Mesenteric fat pad (tissue), 1 donor: ENCODE data around the gene ARPC4. TPM values are rescaled to one million over a fixed set of nuclear protein-coding genes. Genes with fewer than 3 reads are reported as not detected.

Experiments used
- DNase-seq: peaks from one replicate; pipeline ENCODE4 v3.0.0-alpha.2; 2020; ENCODE audit warnings: low spot score
- total RNA-seq: library from RNA; stranded (reverse); fragmentation: NEBNext Ultra II Directional; extraction: Animal tissue kit (Norgen Biotek cat#: 25700); gene quantifications from one replicate; pipeline ENCODE4 v1.2.1, GENCODE V29; 2021
- donor health status: DM: yes; HTN: yes; CAD: no.

ARPC4 gene
- total RNA-seq, 1 donor from 2014 or later: 151 TPM

- no peak for DNase-seq
Measured at GRCh38 chr3:9791127-9791526, 1.8 kb upstream of the ARPC4 start.

GRCh38 chr3:9791790-9792404, 985 bp upstream of the ARPC4 start:
- DNase-seq: no peak

GRCh38 chr3:9793161-9793781, 389 bp downstream of the ARPC4 start:
- DNase-seq: peak; percentile 96

DNA sequence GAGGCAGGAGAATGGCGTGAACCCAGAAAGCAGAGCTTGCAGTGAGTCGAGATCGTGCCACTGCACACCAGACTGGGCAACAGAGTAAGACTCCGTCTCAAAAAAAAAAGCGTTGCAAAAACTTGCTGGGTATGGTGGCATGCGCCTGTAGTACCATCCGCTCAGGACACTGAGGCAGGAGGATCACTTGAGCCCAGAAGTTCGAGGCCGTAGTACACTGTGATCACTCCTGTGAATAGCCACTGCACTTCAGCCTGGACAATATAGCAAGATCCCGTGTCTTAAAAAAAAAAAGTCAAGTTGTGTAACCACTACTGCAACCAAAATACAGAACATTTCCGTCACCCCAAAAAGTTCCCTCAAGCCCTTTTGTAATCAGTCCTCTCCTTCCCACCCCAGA, 1.5 kb downstream of the ARPC4 start:
- DNase-seq: no peak

DNA sequence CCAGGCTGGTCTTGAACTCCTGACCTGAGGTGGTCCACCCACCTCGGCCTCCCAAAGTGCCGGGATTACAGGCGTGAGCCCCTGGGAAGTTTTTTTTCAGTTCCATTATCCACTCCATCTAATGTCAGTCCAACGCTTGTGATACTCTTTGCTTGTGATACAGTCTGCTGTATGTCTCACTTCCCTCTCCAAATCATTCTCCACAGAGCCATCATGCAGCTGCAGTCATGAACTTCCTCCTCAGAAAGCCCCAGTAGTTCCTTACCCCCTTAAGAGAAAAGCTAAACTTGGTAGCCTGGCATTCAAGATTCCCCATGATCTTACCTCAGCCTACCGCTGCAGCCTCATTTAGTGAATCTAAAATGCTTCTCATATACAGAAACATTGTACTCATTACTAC, 2.3 kb downstream of the ARPC4 start:
- DNase-seq: no peak

DNA sequence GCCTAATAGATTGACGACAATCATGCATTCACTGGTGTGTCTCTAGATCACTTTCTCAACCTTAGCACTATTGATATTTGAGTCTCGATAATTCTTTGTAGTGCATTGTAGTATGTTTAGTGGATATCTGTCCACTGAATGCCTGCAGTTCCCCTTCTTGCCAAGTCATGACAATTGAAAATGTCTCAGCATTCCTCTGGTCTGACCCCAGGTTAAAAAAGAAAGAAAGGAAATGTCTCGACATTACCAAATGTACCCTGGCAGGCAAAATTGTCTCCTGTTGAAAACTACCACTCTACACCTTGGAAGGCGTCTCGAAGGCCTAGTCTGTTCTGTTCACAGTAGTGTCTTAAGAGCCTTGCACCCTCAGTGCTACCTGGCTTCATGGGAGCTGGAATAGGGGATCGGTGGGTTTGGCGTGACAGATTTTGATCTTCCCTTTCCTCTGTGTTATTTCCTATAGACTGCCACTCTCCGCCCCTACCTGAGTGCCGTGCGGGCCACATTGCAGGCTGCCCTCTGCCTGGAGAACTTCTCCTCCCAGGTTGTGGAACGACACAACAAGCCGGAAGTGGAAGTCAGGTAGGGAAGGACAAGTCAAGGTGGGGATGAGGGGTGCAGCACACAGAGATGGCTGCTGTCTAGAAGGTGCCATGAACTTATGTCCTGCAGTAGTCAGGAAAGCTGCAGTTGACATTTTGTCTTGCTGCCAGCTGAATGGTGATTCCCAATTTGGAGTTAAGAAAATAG, 4.5 kb downstream of the ARPC4 start:
- DNase-seq: no peak

DNA sequence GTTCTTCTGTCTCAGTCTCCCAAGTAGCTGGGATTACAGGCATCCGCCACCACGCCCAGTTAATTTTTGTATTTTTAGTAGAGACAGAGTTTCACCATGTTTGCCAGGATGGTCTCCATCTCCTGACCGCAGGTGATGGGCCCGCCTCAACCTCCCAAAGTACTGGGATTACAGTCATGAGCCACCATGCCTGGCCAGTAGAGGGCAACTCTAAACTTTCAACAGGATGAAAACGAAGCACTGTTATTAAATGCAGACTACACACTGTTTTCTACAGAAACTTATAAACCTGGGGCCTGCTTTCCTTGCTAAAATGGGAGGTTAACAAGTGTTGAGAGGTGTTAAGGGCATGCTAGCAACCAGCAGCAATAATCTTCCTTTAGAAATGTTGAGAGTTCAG, 7.6 kb downstream of the ARPC4 start:
- no peak for DNase-seq

- no peak for DNase-seq
Measured at GRCh38 chr3:9803494-9803893, 10.6 kb downstream of the ARPC4 start.

DNA sequence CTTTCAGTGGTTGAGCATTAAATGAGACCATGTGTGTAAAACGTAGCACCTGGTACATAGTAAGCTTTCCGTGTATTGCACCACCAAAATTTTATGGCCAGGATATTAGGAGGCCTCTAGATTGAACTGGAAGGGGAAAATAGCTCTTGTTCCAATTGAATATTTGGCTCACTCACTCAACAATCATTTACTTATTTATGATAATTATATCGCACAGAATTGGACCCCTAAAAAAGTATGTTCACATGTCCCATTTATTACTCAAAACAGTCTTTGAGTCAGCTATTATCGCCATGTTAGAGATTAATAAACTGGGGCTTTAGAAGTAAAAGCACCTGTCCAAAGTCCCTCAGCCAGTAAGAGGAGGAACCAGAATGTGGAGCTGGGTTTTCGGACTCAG, 12.1 kb downstream of the ARPC4 start:
- no peak for DNase-seq

DNA sequence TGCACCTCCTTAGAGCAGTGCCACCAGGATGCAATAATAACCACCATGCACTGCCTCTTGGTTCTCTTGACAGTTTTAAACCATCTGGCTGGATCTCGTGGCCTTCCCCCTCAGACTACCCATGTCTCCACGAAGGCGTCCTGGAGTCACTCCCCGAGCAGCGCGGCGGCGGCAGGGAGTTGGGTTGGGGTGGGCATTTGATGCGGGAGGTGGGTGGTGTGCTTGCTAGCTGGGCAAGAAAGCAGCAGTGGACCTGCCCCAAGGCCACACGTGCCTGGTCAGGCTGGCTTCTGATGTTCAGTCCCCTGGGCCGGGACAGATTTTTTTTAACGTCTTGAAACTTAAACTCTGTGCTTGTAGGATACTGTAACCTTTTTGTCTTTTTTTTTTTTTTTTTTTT, 13.3 kb downstream of the ARPC4 start:
- no peak for DNase-seq

GRCh38 chr3:9806688-9807589, 14.1 kb downstream of the ARPC4 start:
- DNase-seq: no peak

- no peak for DNase-seq
Measured at GRCh38 chr3:9807981-9808344, 15.1 kb downstream of the ARPC4 start.

GRCh38 chr3:9808345-9809037, 15.6 kb downstream of the ARPC4 start:
- no peak for DNase-seq

DNA sequence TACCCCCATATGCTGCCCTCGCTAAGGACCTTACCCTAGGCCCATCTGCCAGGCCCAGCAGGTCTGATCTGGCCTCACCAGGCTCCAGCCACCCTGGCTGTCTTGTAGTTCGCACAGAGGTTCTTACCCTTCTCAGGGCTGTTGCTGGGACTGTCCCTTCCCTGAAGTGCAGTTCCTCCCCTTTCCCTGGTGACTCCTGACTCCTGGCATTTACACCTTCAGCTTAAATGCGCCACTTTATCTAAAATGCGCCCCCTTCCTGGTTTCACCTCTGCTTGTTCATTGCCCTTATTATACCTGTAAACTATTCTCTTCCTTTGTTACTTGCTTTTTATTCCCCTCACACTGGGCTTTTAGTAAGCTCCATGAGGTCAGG, 16.3 kb downstream of the ARPC4 start:
- DNase-seq: no peak

DNA sequence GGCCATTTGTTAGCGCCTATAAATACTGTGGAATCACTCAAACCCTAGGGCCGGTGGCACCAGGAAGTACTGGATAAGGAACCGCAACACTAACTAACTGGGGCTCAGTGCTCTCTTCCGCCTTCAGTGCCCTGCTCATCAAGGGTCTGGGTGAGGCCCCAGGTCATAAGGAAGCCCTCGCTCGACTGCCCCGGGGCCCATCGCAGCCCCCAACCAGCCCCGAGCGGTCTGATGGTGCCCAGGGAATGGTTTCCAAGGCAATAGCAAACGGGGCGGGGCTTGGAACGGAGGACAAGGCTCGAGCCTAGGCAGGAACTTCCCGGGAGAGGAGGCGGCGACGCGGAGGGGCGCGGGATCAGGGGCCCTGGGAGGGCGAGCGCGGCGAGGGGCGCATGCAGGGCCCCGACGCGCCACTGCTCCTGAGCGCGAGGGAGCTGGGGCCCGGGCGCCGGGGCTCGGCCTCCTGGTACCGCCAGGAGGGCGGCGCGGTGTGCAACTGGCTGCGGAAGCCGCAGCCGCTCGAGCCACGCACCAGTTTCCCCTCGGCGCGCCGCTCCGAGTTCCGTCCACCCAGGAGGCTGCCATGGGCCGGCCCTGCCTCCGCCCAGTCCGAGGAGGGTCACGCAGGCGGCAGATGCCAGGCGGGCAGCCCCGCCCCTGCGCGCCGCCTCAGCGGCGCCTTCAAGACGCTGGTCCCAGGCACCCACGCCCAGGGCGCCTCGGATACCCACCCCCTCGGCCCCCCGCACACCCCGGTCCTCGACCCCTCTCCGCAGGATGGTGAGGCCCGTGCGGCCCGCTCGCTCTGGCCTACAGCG, 16.9 kb downstream of the ARPC4 start, which contains the start of gene TTLL3:
Gene TTLL3, plus strand, starts transcription at position 648 of the 818 bp plus-strand sequence. CDS start 400 bp downstream, outside the sequence.
- DNase-seq: peak; percentile 92

DNA sequence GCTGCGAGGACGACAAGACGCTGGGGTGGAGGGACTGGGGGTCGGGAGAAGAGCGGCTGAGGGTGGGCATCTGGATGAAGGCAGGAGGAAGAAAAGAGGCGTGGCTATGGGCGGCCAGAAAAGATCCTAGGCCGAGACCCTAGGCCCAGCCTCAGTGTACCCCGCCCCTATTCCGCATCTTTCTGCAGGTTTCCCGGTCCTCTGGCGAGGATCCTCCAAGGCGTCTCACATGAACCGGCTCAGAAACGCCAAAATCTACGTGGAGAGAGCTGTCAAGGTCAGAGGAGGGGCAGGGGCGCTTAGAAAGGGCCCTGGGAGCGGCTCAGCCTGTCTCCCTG, 17.5 kb downstream of the ARPC4 start:
- DNase-seq: no peak

- DNase-seq: no peak
Measured at GRCh38 chr3:9810846-9811245, 18.0 kb downstream of the ARPC4 start.

GRCh38 chr3:9812870-9813483, 20.1 kb downstream of the ARPC4 start:
- DNase-seq: no peak

- no peak for DNase-seq
Measured at GRCh38 chr3:9815986-9816385, 23.1 kb downstream of the ARPC4 start.

DNA sequence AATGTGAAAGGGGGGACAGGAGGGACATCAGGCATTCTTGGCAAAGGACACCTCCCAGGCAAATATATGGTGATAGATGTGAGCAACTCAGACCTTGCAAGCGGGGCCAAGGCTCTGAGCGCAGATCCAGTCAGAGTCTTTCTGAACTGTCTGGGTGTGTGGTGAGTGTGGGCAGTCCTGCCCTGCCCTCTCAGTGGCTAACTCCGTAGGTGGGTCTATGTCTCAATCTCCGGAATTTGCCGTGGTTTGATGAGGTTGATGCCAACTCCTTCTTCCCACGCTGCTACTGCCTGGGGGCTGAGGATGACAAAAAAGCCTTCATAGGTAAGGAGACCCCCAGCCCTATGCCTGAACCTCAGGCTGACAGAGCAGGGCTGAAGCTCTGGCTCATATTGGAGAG, 24.6 kb downstream of the ARPC4 start:
- DNase-seq: no peak
